Mesothelial cell of epicardium (in vitro differentiated cells): ENCODE results near the gene TRIM31. TPM values are rescaled to one million over a fixed set of nuclear protein-coding genes. Genes with fewer than 3 reads are reported as not detected.
A peak's percentile ranks its signal among the peaks of the same experiment; 100 is the strongest.

Experiments
- DNase-seq, 2 experiments: peaks; one replicate each; pipeline ENCODE4 v3.0.0; 2021; ENCODE audit warnings: low spot score in 2 of 2; ENCODE audit not compliant: unreplicated experiment in 2 of 2
- H3K27ac Mint-ChIP-seq: 2 replicates; pipeline ENCODE4 v1.8.0; 2021; ENCODE audit warnings: mixed read lengths
- H3K27me3 Mint-ChIP-seq: 2 replicates; pipeline ENCODE4 v1.8.0; 2021; ENCODE audit warnings: low read depth, mixed read lengths
- H3K36me3 Mint-ChIP-seq: 2 replicates; pipeline ENCODE4 v1.8.0; 2021; ENCODE audit warnings: mixed read lengths
- H3K4me1 Mint-ChIP-seq: 2 replicates; pipeline ENCODE4 v1.8.0; 2021; ENCODE audit warnings: mixed read lengths
- H3K4me3 Mint-ChIP-seq: 2 replicates; pipeline ENCODE4 v1.8.0; 2021; ENCODE audit warnings: mild to moderate bottlenecking, moderate library complexity, mixed read lengths
- H3K9me3 Mint-ChIP-seq: 2 replicates; pipeline ENCODE4 v1.8.0; 2021; ENCODE audit warnings: mixed read lengths
- CTCF ChIP-seq: fragments of 200-600 bp; sonication (generic); IDR thresholded peaks from one replicate; pipeline ENCODE4 v1.5.0; 2021; ENCODE audit warnings: antibody characterized with exemption; ENCODE audit not compliant: unreplicated experiment
- total RNA-seq: library from RNA; stranded (reverse); gene quantifications from 3 replicates; pipeline ENCODE4 v1.2.1, GENCODE V29; 2021

Gene TRIM31
- total RNA-seq, 1 donor from 2014 or later = not detected

GRCh38 chr6:30092852-30093543 is 19.9 kb downstream of the TRIM31 start:
- Mint-ChIP-seq H3K36me3 (no peaks in the 10 kb centered on the region), H3K27ac (no peak overlapping the region), H3K4me1 (no peaks in the 10 kb centered on the region), H3K4me3 (no peak overlapping the region), H3K27me3 (peaks cover 91% of the 10 kb centered on the region), H3K9me3 (no peaks in the 10 kb centered on the region)
- DNase-seq = no peak
- no peak for TF ChIP-seq CTCF

DNA sequence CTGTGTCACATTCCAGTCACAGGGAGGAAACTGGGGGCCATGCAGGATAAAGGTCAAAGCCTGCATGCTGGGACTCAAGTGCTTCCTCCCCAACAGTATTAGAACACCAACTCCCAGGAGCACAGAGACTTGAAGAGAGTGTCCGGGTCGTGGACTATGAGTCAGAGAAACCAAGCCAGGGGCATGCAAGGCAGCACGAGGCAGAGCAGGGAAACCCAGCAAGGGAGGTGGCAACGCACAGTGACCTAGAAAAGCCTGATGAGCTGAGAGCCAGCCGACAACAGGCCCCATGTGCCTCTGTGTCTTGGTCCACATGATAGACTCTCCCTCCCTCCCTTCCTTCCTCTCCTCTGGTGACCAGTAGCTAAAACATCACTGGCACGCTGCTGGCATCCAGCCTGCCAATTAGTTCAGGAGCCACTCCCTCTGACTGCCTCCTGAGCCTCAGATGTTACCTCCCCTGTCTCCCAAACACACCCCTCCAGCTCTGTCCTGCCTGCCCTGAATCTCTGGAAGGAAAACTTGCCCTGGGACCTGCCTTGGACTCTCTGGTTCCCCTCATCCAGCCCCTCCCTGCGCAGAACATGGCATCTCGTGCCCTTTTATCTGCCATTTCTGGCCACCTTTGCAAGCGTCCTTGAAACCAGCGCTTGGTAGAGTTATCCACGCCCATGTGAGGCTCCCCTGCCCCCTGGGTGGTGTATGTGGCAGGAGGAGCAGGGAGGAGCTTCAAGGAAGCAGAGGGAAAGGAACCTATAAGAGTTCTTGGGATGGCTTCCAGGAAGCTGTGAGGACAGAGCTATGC is 21.1 kb downstream of the TRIM31 start:
- DNase-seq = no peak
- Mint-ChIP-seq H3K27me3 (peaks cover 90% of the 10 kb centered on the region), H3K36me3 (no peaks in the 10 kb centered on the region)

DNA sequence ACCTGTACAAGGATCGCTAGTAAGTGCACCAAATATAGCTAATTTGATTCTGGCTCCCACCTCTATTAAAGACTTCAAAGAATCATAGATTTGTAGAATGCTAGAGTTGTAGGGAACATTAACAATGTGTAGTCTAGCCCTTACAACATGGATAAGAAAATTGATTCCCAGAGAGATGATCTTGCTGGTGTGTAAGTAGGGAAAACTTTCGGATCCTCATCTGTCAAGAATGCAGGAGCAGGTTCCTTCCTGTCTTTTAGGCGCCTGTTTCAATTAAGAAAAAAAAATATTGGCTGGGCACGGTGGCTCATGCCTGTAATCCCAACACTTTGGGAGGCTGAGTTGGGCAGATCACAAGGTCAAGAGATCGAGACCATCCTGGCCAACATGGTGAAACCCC is 25.0 kb downstream of the TRIM31 start:
- no peak overlapping the region for H3K27ac Mint-ChIP-seq
- DNase-seq = no peak
- no peak overlapping the region for H3K4me3 Mint-ChIP-seq
- H3K27me3 Mint-ChIP-seq = peaks cover 72% of the 10 kb centered on the region
- no peak for TF ChIP-seq CTCF
- no peaks in the 10 kb centered on the region for H3K9me3 Mint-ChIP-seq
- no peaks in the 10 kb centered on the region for H3K4me1 Mint-ChIP-seq
- H3K36me3 Mint-ChIP-seq = no peaks in the 10 kb centered on the region

More for the DNA sequence above, 21.1 kb downstream of the TRIM31 start:
- no peak for TF ChIP-seq CTCF
- no peak overlapping the region for H3K27ac Mint-ChIP-seq
- no peak overlapping the region for H3K4me3 Mint-ChIP-seq
- no peaks in the 10 kb centered on the region for H3K4me1 Mint-ChIP-seq
- no peaks in the 10 kb centered on the region for H3K9me3 Mint-ChIP-seq

- DNase-seq = no peak
- Mint-ChIP-seq H3K27ac (no peak overlapping the region), H3K36me3 (peaks cover 2% of the 10 kb centered on the region), H3K27me3 (peaks cover 82% of the 10 kb centered on the region), H3K4me3 (no peak overlapping the region), H3K9me3 (no peaks in the 10 kb centered on the region), H3K4me1 (peaks cover 11% of the 10 kb centered on the region)
- TF ChIP-seq CTCF = no peak
Measured at GRCh38 chr6:30077218-30077617, 35.7 kb downstream of the TRIM31 start.

- H3K27me3 Mint-ChIP-seq = peaks cover 92% of the 10 kb centered on the region
- peak overlapping the region; percentile 61 for H3K4me3 Mint-ChIP-seq
- no peak overlapping the region for H3K27ac Mint-ChIP-seq
- peaks cover 18% of the 10 kb centered on the region for H3K4me1 Mint-ChIP-seq
- H3K36me3 Mint-ChIP-seq = peaks cover 3% of the 10 kb centered on the region
- TF ChIP-seq CTCF = no peak
- H3K9me3 Mint-ChIP-seq = no peaks in the 10 kb centered on the region
- DNase-seq = no peak
Measured at GRCh38 chr6:30075790-30076732, 36.8 kb downstream of the TRIM31 start.
